ENCODE measurements around the gene GSAP. TPM values are rescaled to one million over a fixed set of nuclear protein-coding genes. Genes with fewer than 3 reads are reported as not detected.

Gene GSAP
- total RNA-seq, 1 donor from 2014 or later, result 13.0 TPM

DNA sequence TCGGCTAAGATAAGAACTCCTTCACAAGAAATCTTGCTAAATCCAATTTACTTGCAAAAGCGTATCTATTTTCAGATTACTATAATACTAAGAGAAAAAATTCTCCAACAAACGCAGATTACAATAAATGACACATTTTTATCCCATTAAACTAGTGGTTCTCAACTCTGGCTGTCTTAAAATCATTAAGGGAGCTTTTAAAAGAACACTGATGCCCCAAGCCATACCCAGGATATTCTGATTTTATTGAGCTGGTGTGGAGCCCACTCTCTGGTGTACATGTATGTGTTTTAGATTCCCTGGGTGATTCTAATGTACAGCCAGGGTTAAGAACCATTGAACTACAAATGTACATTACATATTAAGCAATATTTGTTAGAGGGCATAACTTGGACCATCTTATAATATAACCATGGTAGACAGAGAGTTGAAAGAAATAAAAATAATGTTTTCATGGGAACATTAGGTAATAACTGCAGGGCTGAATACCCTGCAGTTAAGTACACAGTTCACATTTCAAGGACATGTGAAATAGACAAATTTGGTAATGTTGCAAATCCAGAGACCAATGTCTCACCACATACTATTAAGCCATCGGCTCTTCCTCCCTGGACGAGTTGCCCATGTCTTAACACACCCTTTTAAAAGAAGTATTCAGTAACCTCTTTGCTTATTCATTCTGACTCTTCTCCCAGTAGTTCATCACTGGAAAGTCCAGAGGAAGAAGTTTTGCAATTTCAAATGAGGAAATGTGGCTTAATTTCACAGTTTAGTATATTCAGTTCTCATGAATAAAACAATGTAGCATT, 6.2 kb downstream of the GSAP start:
- intact Hi-C loops (cut with DNase I), result loop anchor here (10.0 kb wide), 1 partner anchor 125 kb away; the partner anchor contains the start of gene PTPN12
- no peak for DNase-seq (ENCODE audit: extremely low spot score in 2 of 2)
- no peak overlapping the region for H3K27ac ChIP-seq
- H3K9me3 ChIP-seq, result no peaks in the 10 kb centered on the region
- H3K4me1 ChIP-seq, result peaks cover under 1% of the 10 kb centered on the region
- no peaks in the 10 kb centered on the region for H3K36me3 ChIP-seq
- no peaks in the 10 kb centered on the region for H3K27me3 ChIP-seq
- TF ChIP-seq, protein P1, sequence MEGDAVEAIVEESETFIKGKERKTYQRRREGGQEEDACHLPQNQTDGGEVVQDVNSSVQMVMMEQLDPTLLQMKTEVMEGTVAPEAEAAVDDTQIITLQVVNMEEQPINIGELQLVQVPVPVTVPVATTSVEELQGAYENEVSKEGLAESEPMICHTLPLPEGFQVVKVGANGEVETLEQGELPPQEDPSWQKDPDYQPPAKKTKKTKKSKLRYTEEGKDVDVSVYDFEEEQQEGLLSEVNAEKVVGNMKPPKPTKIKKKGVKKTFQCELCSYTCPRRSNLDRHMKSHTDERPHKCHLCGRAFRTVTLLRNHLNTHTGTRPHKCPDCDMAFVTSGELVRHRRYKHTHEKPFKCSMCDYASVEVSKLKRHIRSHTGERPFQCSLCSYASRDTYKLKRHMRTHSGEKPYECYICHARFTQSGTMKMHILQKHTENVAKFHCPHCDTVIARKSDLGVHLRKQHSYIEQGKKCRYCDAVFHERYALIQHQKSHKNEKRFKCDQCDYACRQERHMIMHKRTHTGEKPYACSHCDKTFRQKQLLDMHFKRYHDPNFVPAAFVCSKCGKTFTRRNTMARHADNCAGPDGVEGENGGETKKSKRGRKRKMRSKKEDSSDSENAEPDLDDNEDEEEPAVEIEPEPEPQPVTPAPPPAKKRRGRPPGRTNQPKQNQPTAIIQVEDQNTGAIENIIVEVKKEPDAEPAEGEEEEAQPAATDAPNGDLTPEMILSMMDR (IDR thresholded peaks at IDR 0.05), result no peak
- TF ChIP-seq POLR2AphosphoS5 (IDR thresholded peaks at IDR 0.05; ENCODE audit: insufficient read depth in 1 of 2, low read depth in 1 of 2) (peak in 1 of 2 donors; percentile 84), POLR2A (IDR thresholded peaks at IDR 0.05) (no peak)
- H3K4me3 ChIP-seq, result no peak overlapping the region

DNA sequence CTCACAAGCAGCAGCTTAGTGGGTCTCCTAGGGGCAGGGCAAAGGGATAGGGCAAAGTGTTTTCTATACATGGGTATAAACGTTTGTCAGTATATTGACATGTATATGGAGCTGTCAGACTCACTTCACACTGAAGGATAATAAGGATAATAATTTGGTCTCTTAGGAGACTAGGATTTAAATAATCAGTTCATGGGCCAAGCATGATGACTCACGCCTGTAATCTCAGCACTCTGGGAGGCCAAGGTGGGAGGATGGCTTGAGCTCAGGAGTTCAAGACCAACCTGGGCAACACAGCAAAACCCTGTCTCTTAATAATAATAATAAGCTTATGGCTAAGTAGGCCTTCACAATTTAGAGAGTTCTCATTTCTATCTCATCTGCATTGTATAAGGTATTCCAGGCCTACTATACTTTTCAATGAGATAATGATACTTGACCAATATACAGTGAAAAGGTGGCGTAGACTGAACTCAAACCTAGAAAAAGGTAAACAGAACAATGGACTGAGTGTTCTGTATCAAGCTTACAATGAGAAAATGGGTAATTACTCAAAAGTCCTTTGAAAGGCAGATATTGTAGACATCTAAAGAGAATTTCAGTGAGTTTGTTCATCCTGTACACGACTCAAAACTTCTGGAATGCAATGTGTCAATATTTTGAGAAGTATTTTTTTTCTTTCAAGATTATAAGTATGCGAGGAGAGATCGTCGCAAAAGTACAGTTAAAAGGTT, 7.0 kb downstream of the GSAP start:
- Histone ChIP-seq H3K27me3 (no peaks in the 10 kb centered on the region), H3K27ac (no peak overlapping the region), H3K9me3 (no peaks in the 10 kb centered on the region), H3K4me1 (no peaks in the 10 kb centered on the region), H3K4me3 (no peak overlapping the region), H3K36me3 (no peaks in the 10 kb centered on the region)
- TF ChIP-seq, protein P1 (IDR thresholded peaks at IDR 0.05), result no peak
- TF ChIP-seq POLR2AphosphoS5 (IDR thresholded peaks at IDR 0.05; ENCODE audit: insufficient read depth in 1 of 2, low read depth in 1 of 2), result no peak
- no peak for TF ChIP-seq POLR2A (IDR thresholded peaks at IDR 0.05)
- no peak for DNase-seq (ENCODE audit: extremely low spot score in 2 of 2)
- intact Hi-C loops (cut with DNase I), result no loop called here

DNA sequence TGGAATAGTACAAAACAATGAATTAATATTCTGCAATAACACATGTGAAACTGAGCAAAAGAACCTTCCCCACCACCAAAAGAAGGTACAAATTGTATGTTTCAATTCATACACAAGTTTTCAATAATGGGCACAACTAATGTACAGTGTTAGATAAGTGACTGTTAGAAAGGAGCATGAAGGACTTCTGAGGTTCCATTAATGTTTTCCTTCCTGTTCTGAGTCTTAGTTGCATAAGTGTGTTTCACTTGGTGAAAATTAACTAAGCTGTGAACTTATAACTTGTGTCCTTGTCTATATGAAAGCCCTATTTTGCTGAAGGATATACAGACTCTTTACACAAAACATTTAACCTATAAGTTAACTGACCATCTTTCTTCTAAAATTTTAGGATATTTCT, 8.2 kb downstream of the GSAP start:
- intact Hi-C loops (cut with DNase I), result no loop called here
- Histone ChIP-seq H3K27me3 (no peaks in the 10 kb centered on the region), H3K4me1 (no peaks in the 10 kb centered on the region), H3K36me3 (no peaks in the 10 kb centered on the region), H3K4me3 (no peak overlapping the region), H3K27ac (no peak overlapping the region), H3K9me3 (no peaks in the 10 kb centered on the region)
- no peak for DNase-seq (ENCODE audit: extremely low spot score in 2 of 2)
- TF ChIP-seq POLR2AphosphoS5 (IDR thresholded peaks at IDR 0.05; ENCODE audit: insufficient read depth in 1 of 2, low read depth in 1 of 2) (no peak), POLR2A (IDR thresholded peaks at IDR 0.05) (no peak)
- TF ChIP-seq, protein P1 (IDR thresholded peaks at IDR 0.05), result no peak

DNA sequence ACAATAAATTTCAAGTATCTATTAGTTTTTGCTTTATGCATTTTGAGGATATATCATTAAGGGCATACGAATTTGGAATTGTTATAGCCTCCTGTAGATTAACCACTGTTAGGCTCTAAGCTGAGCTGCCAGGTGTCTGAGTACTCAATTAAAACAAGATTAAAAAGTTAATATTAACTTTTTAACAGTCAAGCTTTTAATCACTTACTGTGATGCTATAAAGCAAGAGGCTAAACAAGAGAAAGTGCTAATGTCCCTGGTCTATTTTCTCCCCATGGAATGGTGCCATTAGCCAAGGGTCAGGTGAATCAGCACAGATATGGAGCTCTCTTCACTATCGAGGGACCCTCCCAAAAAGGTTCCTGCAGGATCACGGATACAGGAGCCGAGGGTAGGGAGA, 9.7 kb downstream of the GSAP start:
- intact Hi-C loops (cut with DNase I), result no loop called here
- no peak overlapping the region for H3K27ac ChIP-seq

More for the DNA sequence above, 9.7 kb downstream of the GSAP start:
- DNase-seq (ENCODE audit: extremely low spot score in 2 of 2), result no peak
- Histone ChIP-seq H3K36me3 (no peaks in the 10 kb centered on the region), H3K27me3 (no peaks in the 10 kb centered on the region), H3K4me3 (no peak overlapping the region), H3K9me3 (no peaks in the 10 kb centered on the region), H3K4me1 (no peaks in the 10 kb centered on the region)
- TF ChIP-seq, protein P1 (IDR thresholded peaks at IDR 0.05), result no peak
- no peak for TF ChIP-seq POLR2A (IDR thresholded peaks at IDR 0.05)
- no peak for TF ChIP-seq POLR2AphosphoS5 (IDR thresholded peaks at IDR 0.05; ENCODE audit: insufficient read depth in 1 of 2, low read depth in 1 of 2)
